Measurements from ENCODE around the gene GARIN6. TPM values are rescaled to one million over a fixed set of nuclear protein-coding genes. Genes with fewer than 3 reads are reported as not detected.

GARIN6 gene
- total and polyA plus RNA-seq, 3 experiments from 2014 or later, result not detected

GRCh38 chr12:99686142-99686541, 38.6 kb downstream of the GARIN6 start:
- H3K4me3 ChIP-seq (ENCODE audit: low read length), result no peak overlapping the region
- no peak overlapping the region for H3K27ac ChIP-seq (ENCODE audit: low read depth, low read length)
- H3K9me3 ChIP-seq (ENCODE audit: low read length), result no peaks in the 10 kb centered on the region
- POLR2A ChIA-PET, result no interaction called here
- no peaks in the 10 kb centered on the region for H3K27me3 ChIP-seq (ENCODE audit: insufficient read depth, low read length, poor library complexity, severe bottlenecking)
- Mint-ChIP-seq H3K4me1 (no peaks in the 10 kb centered on the region), H3K27ac (peak overlapping the region in 1 of 8 donors; percentile 47), H3K27me3 (no peaks in the 10 kb centered on the region), H3K4me3 (no peak overlapping the region), H3K9me3 (peaks cover 5 to 28% (median 8%) of the 10 kb centered on the region in 5 donors), H3K36me3 (no peaks in the 10 kb centered on the region)
- no peak for DNase-seq
- no peaks in the 10 kb centered on the region for H3K4me1 ChIP-seq (ENCODE audit: insufficient read depth, low read length)
- H3K36me3 ChIP-seq (ENCODE audit: insufficient read depth, low read length), result no peaks in the 10 kb centered on the region
- CTCF ChIA-PET, result no interaction called here

GRCh38 chr12:99695050-99695449, 47.5 kb downstream of the GARIN6 start:
- Mint-ChIP-seq H3K9me3 (peaks cover 3 to 8% (median 7%) of the 10 kb centered on the region in 5 donors), H3K4me3 (no peak overlapping the region), H3K36me3 (no peaks in the 10 kb centered on the region), H3K27ac (no peak overlapping the region), H3K27me3 (peaks cover 0 to 2% of the 10 kb centered on the region in 2 donors), H3K4me1 (no peaks in the 10 kb centered on the region)
- H3K4me3 ChIP-seq (ENCODE audit: low read length), result no peak overlapping the region
- H3K9me3 ChIP-seq (ENCODE audit: low read length), result no peaks in the 10 kb centered on the region
- DNase-seq, result no peak
- ChIA-PET CTCF (no interaction called here), POLR2A (no interaction called here)
- H3K27ac ChIP-seq (ENCODE audit: low read depth, low read length), result no peak overlapping the region
- H3K36me3 ChIP-seq (ENCODE audit: insufficient read depth, low read length), result no peaks in the 10 kb centered on the region
- no peaks in the 10 kb centered on the region for H3K27me3 ChIP-seq (ENCODE audit: insufficient read depth, low read length, poor library complexity, severe bottlenecking)
- H3K4me1 ChIP-seq (ENCODE audit: insufficient read depth, low read length), result no peaks in the 10 kb centered on the region

Data from CD8-positive, alpha-beta memory T cell (primary cell).